Measurements from ENCODE around the gene SIRT2.
"Not testable (repeated sequence)": the region's sequence is repeated elsewhere in the genome, so short reads cannot be mapped to it uniquely, and the experiment has no call there.

The SIRT2 gene

GRCh38 chr19:38830039-38830733 lies 69.2 kb downstream of the SIRT2 start:
- no peak for DNase-seq (ENCODE audit: low read depth in 2 of 2)

- not testable (repeated sequence) for DNase-seq (ENCODE audit: low read depth in 2 of 2)
Measured at GRCh38 chr19:38829203-38829602, 70.2 kb downstream of the SIRT2 start.

Measured in stimulated activated CD4-positive, alpha-beta T cell treated with anti-CD3 and anti-CD28 coated beads, Interleukin-1b, Interleukin-23, amount 100 ng/mL, for 1 hour (primary cell).